Gastrocnemius medialis (tissue), 4 donors: Measurements from ENCODE around the gene FBXW9.

Source experiments
- POLR2A ChIP-seq, 2 donors: fragments of 450-650 bp; IDR thresholded peaks; one replicate each; pipeline ENCODE4 v1.6.1; 2017; ENCODE audit warnings: antibody characterized with exemption in 2 of 2, mild to moderate bottlenecking in 2 of 2, moderate library complexity in 2 of 2
- TF ChIP-seq, protein P1 (sequence below), 5 experiments: fragments of 450-650 bp in 3 of 5; fragments of 200-600 bp in 2 of 5; sonication (generic) in 2 of 5; IDR thresholded peaks in 4 of 5; conservative IDR thresholded peaks in 1 of 5; 1 replicate in 4 of 5; 2 replicates in 1 of 5; pipeline ENCODE4 v1.5.1; 2016 to 2019; ENCODE audit warnings: antibody characterized with exemption in 5 of 5, mild to moderate bottlenecking in 3 of 5, moderate library complexity in 3 of 5

GRCh38 chr19:12652219-12652618, 44.2 kb downstream of the FBXW9 start:
- no peak for TF ChIP-seq POLR2A (IDR thresholded peaks at IDR 0.05)
- TF ChIP-seq, protein P1, sequence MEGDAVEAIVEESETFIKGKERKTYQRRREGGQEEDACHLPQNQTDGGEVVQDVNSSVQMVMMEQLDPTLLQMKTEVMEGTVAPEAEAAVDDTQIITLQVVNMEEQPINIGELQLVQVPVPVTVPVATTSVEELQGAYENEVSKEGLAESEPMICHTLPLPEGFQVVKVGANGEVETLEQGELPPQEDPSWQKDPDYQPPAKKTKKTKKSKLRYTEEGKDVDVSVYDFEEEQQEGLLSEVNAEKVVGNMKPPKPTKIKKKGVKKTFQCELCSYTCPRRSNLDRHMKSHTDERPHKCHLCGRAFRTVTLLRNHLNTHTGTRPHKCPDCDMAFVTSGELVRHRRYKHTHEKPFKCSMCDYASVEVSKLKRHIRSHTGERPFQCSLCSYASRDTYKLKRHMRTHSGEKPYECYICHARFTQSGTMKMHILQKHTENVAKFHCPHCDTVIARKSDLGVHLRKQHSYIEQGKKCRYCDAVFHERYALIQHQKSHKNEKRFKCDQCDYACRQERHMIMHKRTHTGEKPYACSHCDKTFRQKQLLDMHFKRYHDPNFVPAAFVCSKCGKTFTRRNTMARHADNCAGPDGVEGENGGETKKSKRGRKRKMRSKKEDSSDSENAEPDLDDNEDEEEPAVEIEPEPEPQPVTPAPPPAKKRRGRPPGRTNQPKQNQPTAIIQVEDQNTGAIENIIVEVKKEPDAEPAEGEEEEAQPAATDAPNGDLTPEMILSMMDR (IDR thresholded peaks at IDR 0.05 in 4 of 5, conservative IDR thresholded peaks at IDR 0.05 in 1 of 5), result no peak
